KMS-11 (cell line): ENCODE measurements around the gene TSEN54.

Experiments used
- H2AFZ ChIP-seq: fragments of 200-600 bp; sonication (generic); 2 replicates; pipeline ENCODE4 v1.6.1; 2016; ENCODE audit warnings: antibody characterized with exemption, mixed run types, low read depth
- H3K27ac ChIP-seq: fragments of 200-600 bp; sonication (generic); 2 replicates; pipeline ENCODE4 v1.6.1; 2016; ENCODE audit warnings: mild to moderate bottlenecking, mixed run types
- H3K27me3 ChIP-seq: fragments of 200-600 bp; sonication (generic); 2 replicates; pipeline ENCODE4 v1.6.1; 2017; ENCODE audit warnings: mild to moderate bottlenecking, low read depth, mixed run types, moderate library complexity; ENCODE audit not compliant: insufficient read depth
- H3K36me3 ChIP-seq: fragments of 200-600 bp; sonication (generic); 2 replicates; pipeline ENCODE4 v1.6.1; 2017; ENCODE audit warnings: mild to moderate bottlenecking, mixed run types; ENCODE audit not compliant: insufficient read depth
- H3K4me1 ChIP-seq: fragments of 200-600 bp; sonication (generic); 2 replicates; pipeline ENCODE4 v1.6.1; 2016; ENCODE audit warnings: mild to moderate bottlenecking, low read depth, mixed run types; ENCODE audit not compliant: poor library complexity, severe bottlenecking
- H3K4me2 ChIP-seq: fragments of 200-600 bp; sonication (generic); 2 replicates; pipeline ENCODE4 v1.7.0; 2016; ENCODE audit warnings: mild to moderate bottlenecking, mixed run types
- H3K4me3 ChIP-seq: fragments of 200-600 bp; sonication (generic); IDR thresholded peaks from 2 replicates; pipeline ENCODE4 v1.6.1; 2017; ENCODE audit warnings: low read depth, low read length, mixed read lengths; ENCODE audit not compliant: insufficient read depth
- H3K79me2 ChIP-seq: fragments of 200-600 bp; sonication (generic); 2 replicates; pipeline ENCODE4 v1.6.1; 2016; ENCODE audit warnings: low read depth, mixed run types; ENCODE audit not compliant: insufficient read depth
- H3K9ac ChIP-seq: fragments of 200-600 bp; sonication (generic); 2 replicates; pipeline ENCODE4 v1.6.1; 2016; ENCODE audit warnings: mild to moderate bottlenecking, mixed run types
- H4K20me1 ChIP-seq: fragments of 200-600 bp; sonication (generic); 2 replicates; pipeline ENCODE4 v1.6.1; 2016; ENCODE audit warnings: mild to moderate bottlenecking, mixed run types; ENCODE audit not compliant: insufficient read depth
- CTCF ChIP-seq: fragments of 200-600 bp; sonication (generic); conservative IDR thresholded peaks from 2 replicates; pipeline ENCODE4 v1.6.1; 2017; ENCODE audit warnings: low read depth, mild to moderate bottlenecking, antibody characterized with exemption, low read length, moderate library complexity, mixed read lengths

TSEN54 gene

GRCh38 chr17:75498039-75498725 lies 18.1 kb upstream of the TSEN54 start:
- Histone ChIP-seq H3K27ac (no peak overlapping the region), H3K4me2 (no peak overlapping the region), H3K79me2 (no peaks in the 10 kb centered on the region), H4K20me1 (no peaks in the 10 kb centered on the region), H3K36me3 (no peaks in the 10 kb centered on the region), H3K27me3 (no peaks in the 10 kb centered on the region), H3K9ac (no peak overlapping the region), H3K4me1 (no peaks in the 10 kb centered on the region), H3K4me3 (no peak overlapping the region), H2AFZ (no peak overlapping the region)
- TF ChIP-seq CTCF = no peak

- Histone ChIP-seq H3K4me1 (no peaks in the 10 kb centered on the region), H3K79me2 (no peaks in the 10 kb centered on the region), H3K27ac (no peak overlapping the region), H3K36me3 (no peaks in the 10 kb centered on the region), H4K20me1 (no peaks in the 10 kb centered on the region), H2AFZ (no peak overlapping the region), H3K9ac (no peak overlapping the region), H3K27me3 (no peaks in the 10 kb centered on the region), H3K4me2 (no peak overlapping the region), H3K4me3 (no peak overlapping the region)
- no peak for TF ChIP-seq CTCF
These were observed 17.6 kb upstream of the TSEN54 start for GRCh38 chr17:75498726-75499213.

DNA sequence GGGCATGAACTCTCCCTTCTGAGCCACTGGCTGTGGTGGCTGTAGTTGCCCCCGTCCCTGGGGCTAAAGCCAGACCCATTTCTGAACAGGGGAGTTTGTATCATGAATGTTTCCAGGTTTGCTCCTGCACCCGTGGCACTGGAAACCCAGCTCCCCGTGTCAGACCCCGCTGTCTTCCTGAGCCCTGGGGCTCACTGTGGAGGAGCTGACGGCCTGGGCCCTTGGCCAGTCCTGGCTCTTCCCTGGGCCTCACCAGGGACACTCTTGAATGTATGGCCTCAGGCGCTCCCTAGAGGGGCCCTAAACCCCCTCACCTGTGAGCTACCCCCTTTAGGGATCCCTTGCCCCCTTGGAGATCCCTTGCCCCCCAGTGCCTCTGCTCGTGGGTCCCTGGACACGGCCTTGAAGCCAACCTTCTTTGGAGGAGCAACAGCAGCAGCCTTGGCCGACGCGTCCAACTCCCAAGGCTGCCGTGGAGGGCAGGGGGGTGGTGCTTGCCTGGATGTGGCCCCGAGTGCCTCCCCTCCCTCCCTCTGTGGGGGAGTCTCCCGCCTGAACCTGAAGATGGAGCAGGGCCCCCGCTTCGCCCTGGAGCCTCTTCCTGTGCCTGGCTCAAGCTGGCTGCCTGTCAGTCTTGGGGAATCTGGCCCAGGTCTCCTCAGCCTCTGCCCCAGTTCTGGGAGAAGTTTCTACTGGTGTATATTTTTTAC lies 16.9 kb upstream of the TSEN54 start:
- Histone ChIP-seq H3K36me3 (no peaks in the 10 kb centered on the region), H4K20me1 (no peaks in the 10 kb centered on the region), H3K4me1 (no peaks in the 10 kb centered on the region), H3K9ac (no peak overlapping the region), H3K79me2 (no peaks in the 10 kb centered on the region), H3K27ac (no peak overlapping the region), H3K4me3 (no peak overlapping the region), H3K4me2 (no peak overlapping the region), H2AFZ (no peak overlapping the region), H3K27me3 (no peaks in the 10 kb centered on the region)
- TF ChIP-seq CTCF = no peak

GRCh38 chr17:75500419-75501216 lies 15.7 kb upstream of the TSEN54 start:
- H3K27ac ChIP-seq = no peak overlapping the region
- no peak overlapping the region for H3K9ac ChIP-seq
- H2AFZ ChIP-seq = no peak overlapping the region
- H3K79me2 ChIP-seq = no peaks in the 10 kb centered on the region
- H3K27me3 ChIP-seq = no peaks in the 10 kb centered on the region
- no peaks in the 10 kb centered on the region for H3K36me3 ChIP-seq
- no peak for TF ChIP-seq CTCF
- H3K4me1 ChIP-seq = no peaks in the 10 kb centered on the region
- H3K4me3 ChIP-seq = no peak overlapping the region
- no peak overlapping the region for H3K4me2 ChIP-seq
- H4K20me1 ChIP-seq = no peaks in the 10 kb centered on the region
